PC-3 (cell line): ENCODE measurements around the gene NTN5.

Experiments
- EZH2 ChIP-seq: fragments of 300-600 bp; sonication (generic); IDR thresholded peaks from one replicate; pipeline ENCODE4 v1.6.1; 2017; ENCODE audit warnings: antibody characterized with exemption, mild to moderate bottlenecking, low read length; ENCODE audit not compliant: unreplicated experiment
- TF ChIP-seq, protein P1 (sequence below): fragments of 300-600 bp; sonication (generic); conservative IDR thresholded peaks from 2 replicates; pipeline ENCODE4 v1.5.1; 2017; ENCODE audit warnings: antibody characterized with exemption, low read depth, mild to moderate bottlenecking, low read length

DNA sequence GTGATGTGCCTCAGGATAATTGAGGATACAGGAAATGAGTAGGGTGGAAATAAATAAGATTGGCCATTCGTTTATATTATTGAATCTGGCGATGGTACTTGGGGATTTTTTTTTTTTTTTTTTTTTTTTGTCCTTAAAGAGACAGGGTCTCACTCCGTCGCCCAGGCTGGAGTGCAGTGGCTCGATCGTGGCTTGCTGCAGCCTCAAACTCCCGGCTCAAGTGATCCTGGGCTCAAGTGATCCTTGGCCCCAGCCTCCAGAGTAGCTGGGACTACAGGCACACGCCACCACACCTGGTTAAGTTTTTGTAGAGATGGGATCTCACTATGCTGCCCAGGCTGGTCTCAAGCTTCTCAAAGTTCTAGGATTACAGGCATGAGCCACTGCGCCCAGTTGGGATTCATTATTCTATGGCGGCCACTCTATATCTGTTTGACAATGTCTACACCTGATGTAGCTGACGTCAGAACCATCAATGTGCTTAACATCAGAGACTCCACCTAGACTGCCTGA, 49.4 kb upstream of the NTN5 start:
- TF ChIP-seq, protein P1, sequence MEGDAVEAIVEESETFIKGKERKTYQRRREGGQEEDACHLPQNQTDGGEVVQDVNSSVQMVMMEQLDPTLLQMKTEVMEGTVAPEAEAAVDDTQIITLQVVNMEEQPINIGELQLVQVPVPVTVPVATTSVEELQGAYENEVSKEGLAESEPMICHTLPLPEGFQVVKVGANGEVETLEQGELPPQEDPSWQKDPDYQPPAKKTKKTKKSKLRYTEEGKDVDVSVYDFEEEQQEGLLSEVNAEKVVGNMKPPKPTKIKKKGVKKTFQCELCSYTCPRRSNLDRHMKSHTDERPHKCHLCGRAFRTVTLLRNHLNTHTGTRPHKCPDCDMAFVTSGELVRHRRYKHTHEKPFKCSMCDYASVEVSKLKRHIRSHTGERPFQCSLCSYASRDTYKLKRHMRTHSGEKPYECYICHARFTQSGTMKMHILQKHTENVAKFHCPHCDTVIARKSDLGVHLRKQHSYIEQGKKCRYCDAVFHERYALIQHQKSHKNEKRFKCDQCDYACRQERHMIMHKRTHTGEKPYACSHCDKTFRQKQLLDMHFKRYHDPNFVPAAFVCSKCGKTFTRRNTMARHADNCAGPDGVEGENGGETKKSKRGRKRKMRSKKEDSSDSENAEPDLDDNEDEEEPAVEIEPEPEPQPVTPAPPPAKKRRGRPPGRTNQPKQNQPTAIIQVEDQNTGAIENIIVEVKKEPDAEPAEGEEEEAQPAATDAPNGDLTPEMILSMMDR = no peak
- no peak for TF ChIP-seq EZH2
